ENCODE results near the gene LUZP2.

Gene LUZP2

GRCh38 chr11:25038131-25038530 is 541.3 kb downstream of the LUZP2 start:
- H3K4me2 ChIP-seq (ENCODE audit: low read length) = no peak overlapping the region
- H2BK5ac ChIP-seq (ENCODE audit: low read length) = no peak overlapping the region
- no peak overlapping the region for H3K4me3 ChIP-seq (ENCODE audit: low read length)
- H3K79me1 ChIP-seq (ENCODE audit: low read length) = no peaks in the 10 kb centered on the region
- no peak overlapping the region for H3K9ac ChIP-seq (ENCODE audit: low read length)
- no peak overlapping the region for H2BK15ac ChIP-seq (replicated peaks; ENCODE audit: low read depth)
- H3K79me2 ChIP-seq (ENCODE audit: control insufficient read depth, insufficient read depth, low read length) = no peaks in the 10 kb centered on the region
- no peak overlapping the region for H3K56ac ChIP-seq (ENCODE audit: low read length)
- no peak overlapping the region for H2AK5ac ChIP-seq (ENCODE audit: low read length)
- no peak overlapping the region for H4K5ac ChIP-seq (ENCODE audit: low read length)
- H3K18ac ChIP-seq (ENCODE audit: low read length) = no peak overlapping the region
- H3K4ac ChIP-seq (ENCODE audit: low read depth, low read length) = no peak overlapping the region
- no peaks in the 10 kb centered on the region for H3K36me3 ChIP-seq (ENCODE audit: control insufficient read depth, insufficient read depth, low read length)
- H3K23ac ChIP-seq (ENCODE audit: low read length) = no peak overlapping the region
- H2BK120ac ChIP-seq (ENCODE audit: low read depth, low read length) = no peak overlapping the region
- DNase-seq = no peak
- H3K4me1 ChIP-seq (ENCODE audit: control insufficient read depth, low read depth, low read length) = no peaks in the 10 kb centered on the region
- H3K27me3 ChIP-seq (ENCODE audit: insufficient read depth, low read length, poor library complexity) = no peaks in the 10 kb centered on the region
- H3K27ac ChIP-seq (ENCODE audit: low read depth, low read length) = no peak overlapping the region
- no peak overlapping the region for H4K8ac ChIP-seq (ENCODE audit: low read depth, low read length)

DNA sequence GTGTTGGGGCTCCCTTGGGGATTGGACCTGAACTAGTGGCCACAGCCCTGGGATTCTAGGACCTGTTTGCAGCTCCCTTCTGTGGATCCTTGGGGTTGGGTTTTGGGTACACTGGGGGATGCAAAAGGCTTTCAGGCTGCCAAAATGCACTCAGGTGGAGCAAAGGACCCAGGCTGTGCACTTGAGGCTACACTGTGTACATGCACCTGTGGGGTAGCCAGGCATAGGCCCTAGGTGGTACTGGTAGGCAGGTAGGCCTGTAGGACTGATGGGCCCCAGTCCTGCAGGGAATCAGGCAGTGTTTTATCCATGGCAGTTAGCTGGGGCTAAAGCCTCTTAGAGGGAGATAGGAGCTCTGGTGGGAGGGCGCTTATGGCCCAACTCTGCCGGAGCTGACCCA is 542.3 kb downstream of the LUZP2 start:
- no CpG with 5 or more reads among the region's 2 CpGs for WGBS (ENCODE audit: extremely low coverage, insufficient coverage, low lambda C conversion rate)
- no peak for DNase-seq
- no peak overlapping the region for H2AK5ac ChIP-seq (ENCODE audit: low read length)
- H3K4ac ChIP-seq (ENCODE audit: low read depth, low read length) = no peak overlapping the region
- H2BK15ac ChIP-seq (replicated peaks; ENCODE audit: low read depth) = no peak overlapping the region
- H3K4me1 ChIP-seq (ENCODE audit: control insufficient read depth, low read depth, low read length) = no peaks in the 10 kb centered on the region
- no peaks in the 10 kb centered on the region for H3K79me1 ChIP-seq (ENCODE audit: low read length)
- no peak overlapping the region for H3K9ac ChIP-seq (ENCODE audit: low read length)
- no peak overlapping the region for H3K27ac ChIP-seq (ENCODE audit: low read depth, low read length)
- no peak overlapping the region for H4K8ac ChIP-seq (ENCODE audit: low read depth, low read length)
- H4K5ac ChIP-seq (ENCODE audit: low read length) = no peak overlapping the region
- no peak overlapping the region for H2BK5ac ChIP-seq (ENCODE audit: low read length)
- H3K56ac ChIP-seq (ENCODE audit: low read length) = no peak overlapping the region
- H3K27me3 ChIP-seq (ENCODE audit: insufficient read depth, low read length, poor library complexity) = no peaks in the 10 kb centered on the region
- H2BK120ac ChIP-seq (ENCODE audit: low read depth, low read length) = no peak overlapping the region
- no peaks in the 10 kb centered on the region for H3K79me2 ChIP-seq (ENCODE audit: control insufficient read depth, insufficient read depth, low read length)
- H3K4me2 ChIP-seq (ENCODE audit: low read length) = no peak overlapping the region
- H3K4me3 ChIP-seq (ENCODE audit: low read length) = no peak overlapping the region
- no peaks in the 10 kb centered on the region for H3K36me3 ChIP-seq (ENCODE audit: control insufficient read depth, insufficient read depth, low read length)
- no peak overlapping the region for H3K23ac ChIP-seq (ENCODE audit: low read length)
- no peak overlapping the region for H3K18ac ChIP-seq (ENCODE audit: low read length)

DNA sequence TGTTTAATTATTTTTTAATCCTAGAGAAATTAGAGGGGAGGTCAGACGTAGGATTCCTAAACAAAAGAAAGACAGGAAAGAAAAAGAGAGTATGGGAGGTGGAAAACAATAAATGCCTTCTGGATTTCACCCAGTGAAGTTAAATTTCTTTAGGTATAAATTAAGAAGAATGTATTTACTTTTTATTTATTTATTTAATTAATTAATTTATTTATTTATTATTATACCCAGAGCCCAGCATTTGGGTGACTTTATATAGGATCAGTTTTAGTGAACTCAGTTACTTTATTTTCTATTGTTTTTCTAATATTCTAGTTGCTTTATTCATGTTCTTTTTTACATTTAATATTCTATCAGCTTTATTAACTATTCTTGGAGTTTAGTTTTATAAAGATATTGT is 551.8 kb downstream of the LUZP2 start:
- no peak overlapping the region for H3K4ac ChIP-seq (ENCODE audit: low read depth, low read length)
- no peak overlapping the region for H3K27ac ChIP-seq (ENCODE audit: low read depth, low read length)
- H3K79me2 ChIP-seq (ENCODE audit: control insufficient read depth, insufficient read depth, low read length) = no peaks in the 10 kb centered on the region
- no peaks in the 10 kb centered on the region for H3K36me3 ChIP-seq (ENCODE audit: control insufficient read depth, insufficient read depth, low read length)
- H3K18ac ChIP-seq (ENCODE audit: low read length) = no peak overlapping the region
- H3K79me1 ChIP-seq (ENCODE audit: low read length) = no peaks in the 10 kb centered on the region
- no CpG with 5 or more reads among the region's 1 CpG for WGBS (ENCODE audit: extremely low coverage, insufficient coverage, low lambda C conversion rate)
- no peak overlapping the region for H4K8ac ChIP-seq (ENCODE audit: low read depth, low read length)
- no peak overlapping the region for H2BK120ac ChIP-seq (ENCODE audit: low read depth, low read length)
- no peak overlapping the region for H3K4me2 ChIP-seq (ENCODE audit: low read length)
- no peak overlapping the region for H3K9ac ChIP-seq (ENCODE audit: low read length)
- H2BK15ac ChIP-seq (replicated peaks; ENCODE audit: low read depth) = no peak overlapping the region
- no peak overlapping the region for H4K5ac ChIP-seq (ENCODE audit: low read length)
- H2AK5ac ChIP-seq (ENCODE audit: low read length) = no peak overlapping the region
- H3K4me1 ChIP-seq (ENCODE audit: control insufficient read depth, low read depth, low read length) = no peaks in the 10 kb centered on the region
- no peak overlapping the region for H3K4me3 ChIP-seq (ENCODE audit: low read length)
- H3K23ac ChIP-seq (ENCODE audit: low read length) = no peak overlapping the region
- DNase-seq = no peak
- no peaks in the 10 kb centered on the region for H3K27me3 ChIP-seq (ENCODE audit: insufficient read depth, low read length, poor library complexity)
- H3K56ac ChIP-seq (ENCODE audit: low read length) = no peak overlapping the region
- H2BK5ac ChIP-seq (ENCODE audit: low read length) = no peak overlapping the region

DNA sequence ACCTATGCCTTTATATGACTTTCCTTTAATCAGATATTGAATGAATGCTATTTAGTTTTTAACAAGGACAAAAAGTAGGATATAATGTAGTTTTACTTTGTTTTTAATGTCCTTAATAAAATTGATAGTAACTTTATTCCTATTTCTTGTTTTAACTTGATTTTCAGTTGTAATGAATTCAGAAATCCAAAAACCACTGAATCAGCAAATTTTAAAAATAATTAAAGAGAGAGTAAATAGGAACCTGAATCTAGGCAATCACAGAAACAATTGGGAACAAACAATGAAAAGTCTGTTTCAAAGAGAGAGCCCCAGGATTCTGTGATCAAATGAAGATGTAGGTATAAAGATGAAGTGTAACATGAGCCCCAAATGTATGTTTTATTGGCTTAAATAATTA is 556.0 kb downstream of the LUZP2 start:
- H2AK5ac ChIP-seq (ENCODE audit: low read length) = no peak overlapping the region
- no peak overlapping the region for H3K4me3 ChIP-seq (ENCODE audit: low read length)
- no peak overlapping the region for H2BK5ac ChIP-seq (ENCODE audit: low read length)
- no peak overlapping the region for H3K27ac ChIP-seq (ENCODE audit: low read depth, low read length)
- H3K9ac ChIP-seq (ENCODE audit: low read length) = no peak overlapping the region
- no peaks in the 10 kb centered on the region for H3K79me2 ChIP-seq (ENCODE audit: control insufficient read depth, insufficient read depth, low read length)
- H3K4ac ChIP-seq (ENCODE audit: low read depth, low read length) = no peak overlapping the region
- H3K18ac ChIP-seq (ENCODE audit: low read length) = no peak overlapping the region
- no peak for DNase-seq
- H3K79me1 ChIP-seq (ENCODE audit: low read length) = no peaks in the 10 kb centered on the region
- H3K36me3 ChIP-seq (ENCODE audit: control insufficient read depth, insufficient read depth, low read length) = no peaks in the 10 kb centered on the region
- no peak overlapping the region for H3K23ac ChIP-seq (ENCODE audit: low read length)
- no peak overlapping the region for H2BK15ac ChIP-seq (replicated peaks; ENCODE audit: low read depth)
- no peaks in the 10 kb centered on the region for H3K4me1 ChIP-seq (ENCODE audit: control insufficient read depth, low read depth, low read length)
- no peak overlapping the region for H3K56ac ChIP-seq (ENCODE audit: low read length)
- no peaks in the 10 kb centered on the region for H3K27me3 ChIP-seq (ENCODE audit: insufficient read depth, low read length, poor library complexity)
- no peak overlapping the region for H4K8ac ChIP-seq (ENCODE audit: low read depth, low read length)
- no peak overlapping the region for H2BK120ac ChIP-seq (ENCODE audit: low read depth, low read length)
- H4K5ac ChIP-seq (ENCODE audit: low read length) = no peak overlapping the region
- no peak overlapping the region for H3K4me2 ChIP-seq (ENCODE audit: low read length)

DNA sequence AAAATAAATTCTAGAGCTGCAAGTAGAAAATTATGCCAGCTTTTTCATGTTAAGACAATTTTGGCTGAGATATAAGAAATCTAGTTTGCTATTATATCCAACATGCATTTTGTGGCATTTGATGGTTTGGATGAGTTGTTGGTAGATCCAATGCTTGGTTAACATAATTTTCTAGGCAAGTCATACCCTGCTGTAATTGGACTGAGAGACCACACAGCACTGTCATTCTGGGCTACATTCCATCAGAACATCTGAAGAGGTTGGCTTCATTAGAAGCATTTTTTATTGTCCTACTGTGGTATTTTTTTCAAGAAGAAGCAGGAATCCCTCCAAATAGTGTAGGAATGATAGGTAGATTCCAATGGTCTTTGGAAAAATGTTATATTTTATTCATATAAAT is 561.0 kb downstream of the LUZP2 start:
- Histone ChIP-seq H3K4me2 (ENCODE audit: low read length) (no peak overlapping the region), H3K9ac (ENCODE audit: low read length) (no peak overlapping the region), H3K36me3 (ENCODE audit: control insufficient read depth, insufficient read depth, low read length) (no peaks in the 10 kb centered on the region), H3K18ac (ENCODE audit: low read length) (no peak overlapping the region), H3K56ac (ENCODE audit: low read length) (no peak overlapping the region), H3K23ac (ENCODE audit: low read length) (no peak overlapping the region), H3K79me1 (ENCODE audit: low read length) (no peaks in the 10 kb centered on the region), H4K8ac (ENCODE audit: low read depth, low read length) (no peak overlapping the region), H3K27ac (ENCODE audit: low read depth, low read length) (no peak overlapping the region), H3K4me3 (ENCODE audit: low read length) (no peak overlapping the region), H2BK5ac (ENCODE audit: low read length) (no peak overlapping the region), H2AK5ac (ENCODE audit: low read length) (no peak overlapping the region), H3K4me1 (ENCODE audit: control insufficient read depth, low read depth, low read length) (no peaks in the 10 kb centered on the region), H2BK120ac (ENCODE audit: low read depth, low read length) (no peak overlapping the region), H3K4ac (ENCODE audit: low read depth, low read length) (no peak overlapping the region), H3K79me2 (ENCODE audit: control insufficient read depth, insufficient read depth, low read length) (no peaks in the 10 kb centered on the region), H2BK15ac (replicated peaks; ENCODE audit: low read depth) (no peak overlapping the region), H4K5ac (ENCODE audit: low read length) (no peak overlapping the region), H3K27me3 (ENCODE audit: insufficient read depth, low read length, poor library complexity) (no peaks in the 10 kb centered on the region)
- no peak for DNase-seq

DNA sequence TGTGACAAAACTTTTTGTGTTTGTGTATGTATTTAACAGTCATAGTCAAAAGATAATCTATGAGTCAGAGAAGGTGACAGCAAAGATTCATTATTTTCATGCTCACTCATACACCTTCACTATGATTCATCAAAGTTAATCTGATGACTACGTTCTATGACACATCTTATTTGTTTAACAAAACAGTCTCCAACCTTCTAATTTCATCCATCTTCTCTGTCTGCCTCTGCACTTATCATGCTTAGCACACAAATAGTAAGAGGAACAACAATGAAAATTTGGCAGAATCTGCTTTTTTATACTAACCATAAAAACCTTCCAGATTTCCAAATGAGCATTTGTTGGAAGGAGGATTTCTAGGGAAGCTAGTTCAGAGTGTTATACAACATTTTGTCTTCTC is 568.9 kb downstream of the LUZP2 start:
- no peaks in the 10 kb centered on the region for H3K79me2 ChIP-seq (ENCODE audit: control insufficient read depth, insufficient read depth, low read length)
- H4K8ac ChIP-seq (ENCODE audit: low read depth, low read length) = no peak overlapping the region
- H4K5ac ChIP-seq (ENCODE audit: low read length) = no peak overlapping the region
- H3K4me2 ChIP-seq (ENCODE audit: low read length) = no peak overlapping the region
- H3K4ac ChIP-seq (ENCODE audit: low read depth, low read length) = no peak overlapping the region
- no peak overlapping the region for H2AK5ac ChIP-seq (ENCODE audit: low read length)
- H3K79me1 ChIP-seq (ENCODE audit: low read length) = no peaks in the 10 kb centered on the region
- H3K27me3 ChIP-seq (ENCODE audit: insufficient read depth, low read length, poor library complexity) = no peaks in the 10 kb centered on the region
- H3K9ac ChIP-seq (ENCODE audit: low read length) = no peak overlapping the region
- H2BK15ac ChIP-seq (replicated peaks; ENCODE audit: low read depth) = no peak overlapping the region
- no peak overlapping the region for H3K56ac ChIP-seq (ENCODE audit: low read length)
- no peak overlapping the region for H3K18ac ChIP-seq (ENCODE audit: low read length)
- H3K36me3 ChIP-seq (ENCODE audit: control insufficient read depth, insufficient read depth, low read length) = no peaks in the 10 kb centered on the region
- H2BK120ac ChIP-seq (ENCODE audit: low read depth, low read length) = no peak overlapping the region
- H3K4me1 ChIP-seq (ENCODE audit: control insufficient read depth, low read depth, low read length) = no peaks in the 10 kb centered on the region
- no peak overlapping the region for H3K23ac ChIP-seq (ENCODE audit: low read length)
- no peak overlapping the region for H3K27ac ChIP-seq (ENCODE audit: low read depth, low read length)
- no peak for DNase-seq
- no CpG with 5 or more reads among the region's 1 CpG for WGBS (ENCODE audit: extremely low coverage, insufficient coverage, low lambda C conversion rate)
- no peak overlapping the region for H3K4me3 ChIP-seq (ENCODE audit: low read length)
- H2BK5ac ChIP-seq (ENCODE audit: low read length) = no peak overlapping the region

Measured in mesendoderm (in vitro differentiated cells).